Vagina (tissue), 2 donors: ENCODE data around the gene C15orf39. TPM values are rescaled to one million over a fixed set of nuclear protein-coding genes. Genes with fewer than 3 reads are reported as not detected.

Experiments used
- DNase-seq, 2 donors: peaks; one replicate each; pipeline ENCODE4 v3.0.0-alpha.2; 2017; ENCODE audit errors: extremely low spot score in 2 of 2
- H3K27ac ChIP-seq: fragments of 200-600 bp; sonication (generic); one replicate; pipeline ENCODE4 v1.5.1; 2019
- H3K27me3 ChIP-seq: fragments of 200-600 bp; sonication (generic); one replicate; pipeline ENCODE4 v1.5.1; 2019
- H3K36me3 ChIP-seq, 2 donors: fragments of 200-600 bp; sonication (generic); one replicate each; pipeline ENCODE4 v1.5.1; 2017 to 2019
- H3K4me1 ChIP-seq: fragments of 200-600 bp; sonication (generic); one replicate; pipeline ENCODE4 v1.5.1; 2019
- H3K4me3 ChIP-seq, 2 donors: fragments of 200-600 bp; sonication (generic); 1 replicate in 1 of 2; 2 replicates in 1 of 2; pipeline ENCODE4 v1.5.1; 2016 to 2019
- H3K9me3 ChIP-seq: fragments of 200-600 bp; sonication (generic); one replicate; pipeline ENCODE4 v1.5.1; 2019
- CTCF ChIP-seq, 3 experiments: fragments of 450-650 bp in 2 of 3; fragments of 200-600 bp in 1 of 3; sonication (generic) in 1 of 3; IDR thresholded peaks; one replicate each; pipeline ENCODE4 v1.5.1; 2017 to 2019; ENCODE audit warnings: antibody characterized with exemption in 3 of 3, mild to moderate bottlenecking in 2 of 3, moderate library complexity in 2 of 3
- POLR2A ChIP-seq, 2 donors: fragments of 450-650 bp; IDR thresholded peaks; one replicate each; pipeline ENCODE4 v1.6.1; 2017; ENCODE audit warnings: antibody characterized with exemption in 2 of 2, mild to moderate bottlenecking in 2 of 2, moderate library complexity in 2 of 2
- POLR2AphosphoS5 ChIP-seq, 2 donors: sonication (generic); formaldehyde crosslinking; IDR thresholded peaks; one replicate each; pipeline ENCODE4 v1.9.0; 2017; ENCODE audit warnings: antibody characterized with exemption in 2 of 2, mild to moderate bottlenecking in 2 of 2, low read depth in 1 of 2; ENCODE audit not compliant: insufficient read depth in 1 of 2
- intact Hi-C: fragments of 100-400 bp; cut with DNase I; formaldehyde crosslinking; loops from one replicate; pipeline ENCODE4 v1.15.1; 2023
- total RNA-seq: library from RNA; depleted of rRNA; stranded (reverse); fragments of >200 nt; gene quantifications from one replicate; pipeline ENCODE4 v1.2.3, GENCODE V29; 2016

Gene C15orf39
- total RNA-seq, 1 donor from 2014 or later: 20.9 TPM

- Histone ChIP-seq H3K4me1 (peaks cover 65% of the 10 kb centered on the region), H3K4me3 (no peak overlapping the region), H3K36me3 (peaks cover 0 to 68% of the 10 kb centered on the region in 2 donors), H3K27me3 (no peaks in the 10 kb centered on the region), H3K27ac (no peak overlapping the region), H3K9me3 (no peaks in the 10 kb centered on the region)
- TF ChIP-seq POLR2A (IDR thresholded peaks at IDR 0.05) (no peak), CTCF (IDR thresholded peaks at IDR 0.05) (no peak), POLR2AphosphoS5 (IDR thresholded peaks at IDR 0.05; ENCODE audit: insufficient read depth in 1 of 2, low read depth in 1 of 2) (no peak)
- intact Hi-C loops: no loop called here
- no peak for DNase-seq
Observed at GRCh38 chr15:75211436-75212199, 9.9 kb downstream of the C15orf39 start.

- intact Hi-C loops: no loop called here
- Histone ChIP-seq H3K27ac (no peak overlapping the region), H3K9me3 (no peaks in the 10 kb centered on the region), H3K36me3 (peaks cover 0 to 61% of the 10 kb centered on the region in 2 donors), H3K4me1 (peaks cover 59% of the 10 kb centered on the region), H3K27me3 (no peaks in the 10 kb centered on the region), H3K4me3 (no peak overlapping the region)
- no peak for DNase-seq
- TF ChIP-seq POLR2A (IDR thresholded peaks at IDR 0.05) (no peak), CTCF (IDR thresholded peaks at IDR 0.05) (no peak), POLR2AphosphoS5 (IDR thresholded peaks at IDR 0.05; ENCODE audit: insufficient read depth in 1 of 2, low read depth in 1 of 2) (no peak)
Observed at GRCh38 chr15:75212200-75212858, 10.6 kb downstream of the C15orf39 start.

GRCh38 chr15:75213212-75213767, 11.6 kb downstream of the C15orf39 start:
- peaks cover 0 to 51% of the 10 kb centered on the region in 2 donors for H3K36me3 ChIP-seq
- no peak for DNase-seq
- no peak overlapping the region for H3K4me3 ChIP-seq
- TF ChIP-seq POLR2A (IDR thresholded peaks at IDR 0.05): no peak
- TF ChIP-seq CTCF (IDR thresholded peaks at IDR 0.05): no peak
- no peak for TF ChIP-seq POLR2AphosphoS5 (IDR thresholded peaks at IDR 0.05; ENCODE audit: insufficient read depth in 1 of 2, low read depth in 1 of 2)
- H3K27ac ChIP-seq: no peak overlapping the region
- peaks cover 49% of the 10 kb centered on the region for H3K4me1 ChIP-seq
- no peaks in the 10 kb centered on the region for H3K27me3 ChIP-seq
- no peaks in the 10 kb centered on the region for H3K9me3 ChIP-seq
- intact Hi-C loops: no loop called here

GRCh38 chr15:75213768-75214221, 12.1 kb downstream of the C15orf39 start:
- no peak for DNase-seq
- H3K4me1 ChIP-seq: peaks cover 46% of the 10 kb centered on the region
- H3K9me3 ChIP-seq: no peaks in the 10 kb centered on the region
- no peaks in the 10 kb centered on the region for H3K27me3 ChIP-seq
- intact Hi-C loops: no loop called here
- no peak for TF ChIP-seq CTCF (IDR thresholded peaks at IDR 0.05)
- no peak for TF ChIP-seq POLR2A (IDR thresholded peaks at IDR 0.05)
- no peak for TF ChIP-seq POLR2AphosphoS5 (IDR thresholded peaks at IDR 0.05; ENCODE audit: insufficient read depth in 1 of 2, low read depth in 1 of 2)
- no peak overlapping the region for H3K4me3 ChIP-seq
- H3K27ac ChIP-seq: no peak overlapping the region
- H3K36me3 ChIP-seq: peaks cover 0 to 46% of the 10 kb centered on the region in 2 donors
